ENCODE measurements around the gene P2RY12. TPM values are rescaled to one million over a fixed set of nuclear protein-coding genes. Genes with fewer than 3 reads are reported as not detected.

P2RY12 gene
- total and polyA plus RNA-seq, 2 of the 8 experiments (the other 6 are each of a cell fraction or from before 2014, with no cell fraction given), result not detected

- H3K9ac ChIP-seq (replicated peaks in 1 of 4; ENCODE audit: extremely low read depth in 1 of 4, low read depth in 3 of 4, low read length in 3 of 4), result no peak overlapping the region
- no peak overlapping the region for H3K14ac ChIP-seq (ENCODE audit: insufficient read length)
- H3K56ac ChIP-seq (replicated peaks; ENCODE audit: insufficient read length, low read depth, low read length), result no peak overlapping the region
- no peak overlapping the region for H3K4me3 ChIP-seq (ENCODE audit: extremely low read depth in 1 of 4, insufficient read depth in 2 of 4, low read depth in 3 of 4, low read length in 4 of 4)
- ChIA-PET POLR2A (ENCODE audit: partially characterized antibody) (interaction anchor here (0.8 kb wide), 1 partner anchor 15 kb away, joined by 3 read pairs; no protein-coding TSS in a partner anchor), CTCF (ENCODE audit: partially characterized antibody) (interaction anchor here (0.8 to 1.1 kb wide), 4 partner anchors 8 to 20 kb away, joined by 3 to 7 read pairs (median 4); no protein-coding TSS in a partner anchor)
- no peak overlapping the region for H3K27ac ChIP-seq (ENCODE audit: low read depth, low read length)
- H3K27me3 ChIP-seq (replicated peaks in 1 of 4; ENCODE audit: control insufficient read depth in 3 of 4, extremely low read depth in 1 of 4, insufficient read depth in 3 of 4, low read length in 3 of 4), result no peaks in the 10 kb centered on the region
- peaks cover 0 to 5% (median 4%) of the 10 kb centered on the region in 4 experiments; a peak in 4 of 7 replicates for H3K4me1 ChIP-seq (replicated peaks in 1 of 4; ENCODE audit: control insufficient read depth in 3 of 4, insufficient read depth in 4 of 4, low read length in 3 of 4)
- no peaks in the 10 kb centered on the region for H3K79me2 ChIP-seq (ENCODE audit: control insufficient read depth in 1 of 2, insufficient read depth in 2 of 2, low read length in 2 of 2)
- H2BK20ac ChIP-seq (ENCODE audit: low read length), result no peak overlapping the region
- no peaks in the 10 kb centered on the region for H3K23me2 ChIP-seq (ENCODE audit: low read depth, low read length)
- no peaks in the 10 kb centered on the region for H4K20me1 ChIP-seq (replicated peaks in 1 of 2; ENCODE audit: control insufficient read depth in 1 of 2, insufficient read depth in 2 of 2, low read length in 2 of 2)
- H3K79me1 ChIP-seq (ENCODE audit: low read depth, low read length), result no peaks in the 10 kb centered on the region
- no peak overlapping the region for H4K5ac ChIP-seq (ENCODE audit: insufficient read length, low read depth, low read length)
- no peak overlapping the region for H2BK5ac ChIP-seq (ENCODE audit: low read depth, low read length)
- H2BK15ac ChIP-seq (ENCODE audit: low read length), result no peak overlapping the region
- no peak overlapping the region for H3K4ac ChIP-seq (replicated peaks; ENCODE audit: insufficient read length, low read depth, low read length)
- no peak overlapping the region for H3K23ac ChIP-seq (ENCODE audit: insufficient read length)
- H2AK5ac ChIP-seq (ENCODE audit: low read depth, low read length), result no peak overlapping the region
- FAIRE-seq (no peak), DNase-seq (ENCODE audit: low read depth in 1 of 2, low spot score in 2 of 2) (no peak)
- no peak overlapping the region for H3K18ac ChIP-seq (ENCODE audit: extremely low read depth, low read length)
- no peak overlapping the region for H3K4me2 ChIP-seq (ENCODE audit: insufficient read depth in 1 of 2, low read depth in 2 of 2, low read length in 2 of 2)
- 90% methylated on average over 4 of the region's 4 CpGs; no CpG with 5 or more reads in 1 of the 2 experiments for WGBS, 2 experiments (ENCODE audit: extremely low coverage in 1 of 2, insufficient coverage in 1 of 2, insufficient read length in 1 of 2, insufficient replicate concordance in 2 of 2, low coverage in 1 of 2, low lambda C conversion rate in 2 of 2, missing lambda C conversion rate in 1 of 2)
- H4K91ac ChIP-seq (replicated peaks; ENCODE audit: insufficient read length, low read length), result no peak overlapping the region
- H2BK12ac ChIP-seq (ENCODE audit: low read depth, low read length), result no peak overlapping the region
- no peak overlapping the region for H4K8ac ChIP-seq (ENCODE audit: extremely low read depth, insufficient read depth, low read length)
- no peak overlapping the region for H2AFZ ChIP-seq (ENCODE audit: low read length)
- no peak overlapping the region for H2BK120ac ChIP-seq (replicated peaks; ENCODE audit: low read depth, low read length)
- no peaks in the 10 kb centered on the region for H3K36me3 ChIP-seq (ENCODE audit: control insufficient read depth in 2 of 4, insufficient read depth in 4 of 4, low read length in 3 of 4)
- TF ChIP-seq, protein P1, sequence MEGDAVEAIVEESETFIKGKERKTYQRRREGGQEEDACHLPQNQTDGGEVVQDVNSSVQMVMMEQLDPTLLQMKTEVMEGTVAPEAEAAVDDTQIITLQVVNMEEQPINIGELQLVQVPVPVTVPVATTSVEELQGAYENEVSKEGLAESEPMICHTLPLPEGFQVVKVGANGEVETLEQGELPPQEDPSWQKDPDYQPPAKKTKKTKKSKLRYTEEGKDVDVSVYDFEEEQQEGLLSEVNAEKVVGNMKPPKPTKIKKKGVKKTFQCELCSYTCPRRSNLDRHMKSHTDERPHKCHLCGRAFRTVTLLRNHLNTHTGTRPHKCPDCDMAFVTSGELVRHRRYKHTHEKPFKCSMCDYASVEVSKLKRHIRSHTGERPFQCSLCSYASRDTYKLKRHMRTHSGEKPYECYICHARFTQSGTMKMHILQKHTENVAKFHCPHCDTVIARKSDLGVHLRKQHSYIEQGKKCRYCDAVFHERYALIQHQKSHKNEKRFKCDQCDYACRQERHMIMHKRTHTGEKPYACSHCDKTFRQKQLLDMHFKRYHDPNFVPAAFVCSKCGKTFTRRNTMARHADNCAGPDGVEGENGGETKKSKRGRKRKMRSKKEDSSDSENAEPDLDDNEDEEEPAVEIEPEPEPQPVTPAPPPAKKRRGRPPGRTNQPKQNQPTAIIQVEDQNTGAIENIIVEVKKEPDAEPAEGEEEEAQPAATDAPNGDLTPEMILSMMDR (IDR thresholded peaks at IDR 0.05; ENCODE audit: control extremely low read depth in 1 of 3, insufficient read depth in 1 of 3, low read depth in 1 of 3, low read length in 3 of 3), result no peak
- TF ChIP-seq ASH2L (IDR thresholded peaks at IDR 0.05; ENCODE audit: low read length), result no peak
- no peak for TF ChIP-seq CREB1 (IDR thresholded peaks at IDR 0.05)
- no peak for TF ChIP-seq EZH2 (IDR thresholded peaks at IDR 0.05; ENCODE audit: low read depth, low read length, severe bottlenecking)
- no peak for TF ChIP-seq KDM1A (IDR thresholded peaks at IDR 0.05; ENCODE audit: borderline replicate concordance, low read length)
- no peak for TF ChIP-seq CBX5 (IDR thresholded peaks at IDR 0.05; ENCODE audit: low read depth, low read length)
- TF ChIP-seq BRCA1 (IDR thresholded peaks at IDR 0.05; ENCODE audit: low read depth, low read length), result no peak
- TF ChIP-seq BACH1 (IDR thresholded peaks at IDR 0.05; ENCODE audit: low read length), result no peak
- no peak for TF ChIP-seq EP300 (IDR thresholded peaks at IDR 0.05; ENCODE audit: borderline replicate concordance in 1 of 2, low read depth in 2 of 2, low read length in 2 of 2)
- no peak for TF ChIP-seq PHF8 (conservative IDR thresholded peaks at IDR 0.05; ENCODE audit: low read depth, low read length)
- no peak for TF ChIP-seq RFX5 (IDR thresholded peaks at IDR 0.05; ENCODE audit: borderline replicate concordance, low read depth, low read length)
- no peaks in the 10 kb centered on the region for H3K9me3 ChIP-seq (ENCODE audit: insufficient read depth in 2 of 2, low read depth in 1 of 2, low read length in 1 of 2)
Measured at GRCh38 chr3:151319628-151320027, 64.9 kb downstream of the P2RY12 start.

All from H1 (cell line).